Thoracic aorta (tissue), 2 donors: ENCODE data around the gene DCC. TPM values are rescaled to one million over a fixed set of nuclear protein-coding genes. Genes with fewer than 3 reads are reported as not detected.

Source experiments
- ATAC-seq: fragments of 150-250 bp; one replicate; pipeline ENCODE4 v1.8.0; 2017; ENCODE audit warnings: low read depth; ENCODE audit not compliant: insufficient number of reproducible peaks, low FRiP score
- DNase-seq: peaks from one replicate; pipeline ENCODE4 v3.0.0-alpha.2; 2020; ENCODE audit warnings: low spot score
- H3K27ac ChIP-seq, 2 donors: fragments of 200-600 bp; sonication (generic); 1 replicate in 1 of 2; 2 replicates in 1 of 2; pipeline ENCODE4 v1.5.1; 2016; ENCODE audit warnings: mild to moderate bottlenecking in 2 of 2, moderate library complexity in 2 of 2
- H3K27me3 ChIP-seq: fragments of 200-600 bp; sonication (generic); replicated peaks from 2 replicates; pipeline ENCODE4 v1.6.0; 2016; ENCODE audit warnings: mild to moderate bottlenecking; ENCODE audit not compliant: insufficient read depth
- H3K36me3 ChIP-seq: fragments of 200-600 bp; sonication (generic); one replicate; pipeline ENCODE4 v1.5.1; 2016
- H3K4me1 ChIP-seq, 2 donors: fragments of 200-600 bp; sonication (generic); 1 replicate in 1 of 2; 2 replicates in 1 of 2; pipeline versions ENCODE4 v1.5.1 to v1.6.0; 2016; ENCODE audit warnings: low read depth in 2 of 2, mild to moderate bottlenecking in 1 of 2; ENCODE audit not compliant: control insufficient read depth in 1 of 2
- H3K4me3 ChIP-seq: fragments of 200-600 bp; sonication (generic); 2 replicates; pipeline ENCODE4 v1.5.1; 2016; ENCODE audit warnings: mild to moderate bottlenecking
- H3K9me3 ChIP-seq: fragments of 200-600 bp; sonication (generic); 2 replicates; pipeline ENCODE4 v1.5.1; 2016
- CTCF ChIP-seq: fragments of 200-600 bp; sonication (generic); IDR thresholded peaks from one replicate; pipeline ENCODE4 v1.5.1; 2019; ENCODE audit warnings: antibody characterized with exemption
- total RNA-seq, 2 donors: library from RNA; depleted of rRNA; stranded (reverse); fragments of >200 nt; gene quantifications; one replicate each; pipeline versions ENCODE4 v1.1.0 to v1.2.3, GENCODE V29; 2016

Gene DCC
- total RNA-seq, 2 donors from 2014 or later = not detected

- Histone ChIP-seq H3K27me3 (peaks cover 4% of the 10 kb centered on the region), H3K9me3 (no peaks in the 10 kb centered on the region), H3K36me3 (no peaks in the 10 kb centered on the region), H3K27ac (no peak overlapping the region), H3K4me3 (no peak overlapping the region), H3K4me1 (peaks cover 0 to 9% of the 10 kb centered on the region in 2 donors)
- DNase-seq (no peak), ATAC-seq (no peak)
- TF ChIP-seq CTCF = no peak
Measured at GRCh38 chr18:52341608-52342381, 1.8 kb downstream of the DCC start.

GRCh38 chr18:52342456-52342855, 2.5 kb downstream of the DCC start:
- peaks cover 4% of the 10 kb centered on the region for H3K27me3 ChIP-seq
- no peak for ATAC-seq

GRCh38 chr18:52343138-52343537, 3.1 kb downstream of the DCC start:
- DNase-seq (no peak), ATAC-seq (no peak)
- Histone ChIP-seq H3K4me3 (no peak overlapping the region), H3K27me3 (peaks cover 4% of the 10 kb centered on the region), H3K36me3 (no peaks in the 10 kb centered on the region), H3K9me3 (no peaks in the 10 kb centered on the region), H3K4me1 (peaks cover 0 to 9% of the 10 kb centered on the region in 2 donors), H3K27ac (no peak overlapping the region)
- TF ChIP-seq CTCF = no peak

More at GRCh38 chr18:52342456-52342855, 2.5 kb downstream of the DCC start:
- Histone ChIP-seq H3K27ac (no peak overlapping the region), H3K4me1 (peaks cover 0 to 9% of the 10 kb centered on the region in 2 donors), H3K36me3 (no peaks in the 10 kb centered on the region), H3K9me3 (no peaks in the 10 kb centered on the region), H3K4me3 (no peak overlapping the region)
- no peak for TF ChIP-seq CTCF
- DNase-seq = no peak

- no peak overlapping the region for H3K4me3 ChIP-seq
- no peak for ATAC-seq
- no peaks in the 10 kb centered on the region for H3K9me3 ChIP-seq
- TF ChIP-seq CTCF = no peak
- peaks cover 4% of the 10 kb centered on the region for H3K27me3 ChIP-seq
- peaks cover 0 to 9% of the 10 kb centered on the region in 2 donors for H3K4me1 ChIP-seq
- H3K27ac ChIP-seq = no peak overlapping the region
- no peak for DNase-seq
- no peaks in the 10 kb centered on the region for H3K36me3 ChIP-seq
Measured at GRCh38 chr18:52343731-52344340, 3.8 kb downstream of the DCC start.

- DNase-seq (no peak), ATAC-seq (no peak)
- no peak for TF ChIP-seq CTCF
- Histone ChIP-seq H3K4me3 (no peak overlapping the region), H3K4me1 (peaks cover 0 to 5% of the 10 kb centered on the region in 2 donors), H3K27me3 (peaks cover 4% of the 10 kb centered on the region), H3K27ac (no peak overlapping the region), H3K36me3 (no peaks in the 10 kb centered on the region), H3K9me3 (no peaks in the 10 kb centered on the region)
Measured at GRCh38 chr18:52344881-52345280, 4.9 kb downstream of the DCC start.
